K562 (cell line): Measurements from ENCODE around the gene ATP13A4.

Experiments
- BRF1 ChIP-seq: IDR thresholded peaks from 3 replicates; pipeline ENCODE4 v1.6.1; 2011; ENCODE audit warnings: borderline replicate concordance, mild to moderate bottlenecking; ENCODE audit not compliant: insufficient read length; ENCODE audit errors: extremely low read depth
- CHD1 ChIP-seq: fragments of 200-600 bp; sonication (generic); IDR thresholded peaks from one replicate; pipeline ENCODE4 v1.6.1; 2012; ENCODE audit warnings: mild to moderate bottlenecking, moderate library complexity, low read length, inconsistent platforms
- DLX4 ChIP-seq: fragments of 250-450 bp; sonication (Bioruptor Pico); IDR thresholded peaks from 2 replicates; pipeline ENCODE4 v1.6.1; 2021; ENCODE audit warnings: mild to moderate bottlenecking
- HMG20A ChIP-seq: fragments of 450-650 bp; formaldehyde crosslinking; conservative IDR thresholded peaks from 2 replicates; pipeline ENCODE4 v1.4.0; 2020; ENCODE audit warnings: mild to moderate bottlenecking, mixed read lengths
- POLR2AphosphoS5 ChIP-seq: IDR thresholded peaks from 2 replicates; pipeline ENCODE4 v1.6.1; 2011; ENCODE audit warnings: mild to moderate bottlenecking, low read depth, low read length, moderate library complexity; ENCODE audit not compliant: control insufficient read depth, insufficient read depth
- ZBTB7A ChIP-seq: IDR thresholded peaks from 2 replicates; pipeline ENCODE4 v1.6.1; 2011; ENCODE audit warnings: low read depth, mild to moderate bottlenecking, low read length, moderate library complexity, borderline replicate concordance; ENCODE audit not compliant: control insufficient read depth

DNA sequence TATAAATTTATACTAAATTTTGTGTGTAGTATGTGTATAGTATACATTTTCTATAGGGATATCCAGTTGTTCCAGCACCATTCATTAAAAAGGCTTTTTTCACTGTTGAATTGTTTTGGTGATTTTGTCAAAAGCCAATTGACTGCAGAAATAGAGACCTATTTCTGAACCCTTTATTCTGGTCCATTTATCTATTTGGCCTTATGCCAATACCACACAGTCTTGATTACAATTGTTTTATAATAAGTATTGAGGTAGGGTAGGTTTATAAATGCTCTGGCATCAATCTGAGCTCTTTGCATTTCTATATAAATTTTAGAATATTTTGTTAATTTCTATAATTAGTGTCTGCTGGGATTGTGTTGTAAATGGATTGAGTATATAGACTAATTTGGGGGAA, 31.8 kb upstream of the ATP13A4 start:
- TF ChIP-seq BRF1 (no peak), CHD1 (no peak), DLX4 (no peak), HMG20A (no peak), POLR2AphosphoS5 (no peak), ZBTB7A (no peak)
